Lung (tissue), 12 donors: ENCODE results near the gene ARF1. TPM values are rescaled to one million over a fixed set of nuclear protein-coding genes. Genes with fewer than 3 reads are reported as not detected.

ENCODE experiments used
- ATAC-seq: fragments of 200-7000 bp; cut with Tn5 transposase; one replicate; pipeline ENCODE4 v1.9.1; 2020; ENCODE audit warnings: moderate number of reproducible peaks; ENCODE audit not compliant: insufficient read depth, low FRiP score
- DNase-seq, 3 donors: peaks; one replicate each; pipeline ENCODE4 v3.0.0-alpha.2; 2013 to 2017
- H3K27ac ChIP-seq, 2 donors: one replicate each; pipeline ENCODE4 v1.5.1; 2013; ENCODE audit warnings: mild to moderate bottlenecking in 2 of 2, moderate library complexity in 2 of 2, control low read depth in 1 of 2, inconsistent platforms in 1 of 2, low read depth in 1 of 2, low read length in 1 of 2
- H3K27me3 ChIP-seq, 3 donors: one replicate each; pipeline ENCODE4 v1.5.1; 2013; ENCODE audit warnings: low read length in 2 of 3; ENCODE audit not compliant: control insufficient read depth in 3 of 3, insufficient read depth in 3 of 3
- H3K36me3 ChIP-seq, 4 donors: one replicate each; pipeline ENCODE4 v1.5.1; 2013; ENCODE audit warnings: low read length in 4 of 4, mild to moderate bottlenecking in 1 of 4, moderate library complexity in 1 of 4; ENCODE audit not compliant: control insufficient read depth in 4 of 4, insufficient read depth in 4 of 4
- H3K4me1 ChIP-seq, 5 donors: one replicate each; pipeline ENCODE4 v1.5.1; 2013; ENCODE audit warnings: low read length in 5 of 5, mild to moderate bottlenecking in 2 of 5, moderate library complexity in 1 of 5; ENCODE audit not compliant: control insufficient read depth in 5 of 5, insufficient read depth in 5 of 5
- H3K4me3 ChIP-seq: one replicate; pipeline ENCODE4 v1.5.1; 2013; ENCODE audit warnings: mild to moderate bottlenecking, control low read depth, moderate library complexity
- H3K9ac ChIP-seq, 2 donors: one replicate each; pipeline ENCODE4 v1.5.1; 2013; ENCODE audit warnings: low read length in 2 of 2, control low read depth in 1 of 2; ENCODE audit not compliant: insufficient read depth in 1 of 2
- H3K9me3 ChIP-seq, 4 donors: one replicate each; pipeline ENCODE4 v1.5.1; 2013; ENCODE audit warnings: low read length in 3 of 4, mild to moderate bottlenecking in 1 of 4, moderate library complexity in 1 of 4; ENCODE audit not compliant: control insufficient read depth in 4 of 4, insufficient read depth in 3 of 4
- whole genome bisulfite sequencing, 2 donors: extraction: QIAGEN DNeasy Blood & Tissue Kit; methylation state at CpG; one replicate each; pipeline ENCODE4 v1.1.7; 2013; 5-methylcytosine and 5-hydroxymethylcytosine counted together
- polyA plus RNA-seq, 2 donors: library from polyadenylated mRNA; stranded (reverse); fragments of 200-250 nt; gene quantifications; one replicate each; pipeline ENCODE4 v1.2.1, GENCODE V29; 2013
- total RNA-seq, 2 donors: library from RNA; depleted of rRNA in 1 of 2; stranded (reverse); fragments of >200 nt in 1 of 2; gene quantifications; one replicate each; pipeline ENCODE4 v1.2.1, GENCODE V29; 2014 to 2021
- TF ChIP-seq, protein P1 (sequence below): IDR thresholded peaks from 2 replicates; pipeline ENCODE4 v1.5.1; 2012; ENCODE audit warnings: mild to moderate bottlenecking; ENCODE audit errors: control extremely low read depth, extremely low read depth
- donor health status: control.
- donor health status: control.
- donor health status: Bipolar disorder and iron deficiency.
- donor health status: healthy.
- donor health status: DM: yes; HTN: yes; CAD: no.

The ARF1 gene
- total and polyA plus RNA-seq, 4 donors, result 226 to 713 (median 439) TPM

DNA sequence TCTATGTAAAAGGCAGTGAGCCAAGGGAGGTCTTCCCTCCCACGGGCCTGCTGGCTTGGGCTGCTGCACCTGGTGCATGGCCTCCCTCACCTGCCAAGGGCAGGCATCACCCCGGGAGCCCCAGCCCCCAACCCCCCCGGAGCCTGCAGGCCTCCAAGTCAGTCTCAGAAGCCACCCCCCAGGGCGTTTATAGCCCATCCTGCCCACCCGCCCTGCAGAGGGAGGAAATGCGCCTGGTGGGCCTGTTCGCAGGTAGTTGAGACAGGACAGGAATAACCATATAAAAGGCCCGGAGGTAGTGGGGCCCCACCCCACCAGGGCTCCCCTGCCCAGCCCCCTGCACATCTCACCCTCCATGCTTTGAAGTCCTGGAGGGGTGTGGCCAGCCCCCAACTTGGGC, 18.2 kb upstream of the ARF1 start:
- no peaks in the 10 kb centered on the region for H3K36me3 ChIP-seq
- no peak for DNase-seq
- no peak overlapping the region for H3K27ac ChIP-seq
- peaks cover 0 to 5% (median 0%) of the 10 kb centered on the region in 5 donors for H3K4me1 ChIP-seq
- no peak overlapping the region for H3K9ac ChIP-seq
- H3K27me3 ChIP-seq, result peaks cover 5 to 38% (median 34%) of the 10 kb centered on the region in 3 donors
- H3K4me3 ChIP-seq, result no peak overlapping the region
- WGBS, 2 donors, result 58 to 59% methylated on average over 8 of the region's 8 CpGs
- H3K9me3 ChIP-seq, result peaks cover 0 to 2% (median 0%) of the 10 kb centered on the region in 4 donors
- ATAC-seq, result no peak
- TF ChIP-seq, protein P1, sequence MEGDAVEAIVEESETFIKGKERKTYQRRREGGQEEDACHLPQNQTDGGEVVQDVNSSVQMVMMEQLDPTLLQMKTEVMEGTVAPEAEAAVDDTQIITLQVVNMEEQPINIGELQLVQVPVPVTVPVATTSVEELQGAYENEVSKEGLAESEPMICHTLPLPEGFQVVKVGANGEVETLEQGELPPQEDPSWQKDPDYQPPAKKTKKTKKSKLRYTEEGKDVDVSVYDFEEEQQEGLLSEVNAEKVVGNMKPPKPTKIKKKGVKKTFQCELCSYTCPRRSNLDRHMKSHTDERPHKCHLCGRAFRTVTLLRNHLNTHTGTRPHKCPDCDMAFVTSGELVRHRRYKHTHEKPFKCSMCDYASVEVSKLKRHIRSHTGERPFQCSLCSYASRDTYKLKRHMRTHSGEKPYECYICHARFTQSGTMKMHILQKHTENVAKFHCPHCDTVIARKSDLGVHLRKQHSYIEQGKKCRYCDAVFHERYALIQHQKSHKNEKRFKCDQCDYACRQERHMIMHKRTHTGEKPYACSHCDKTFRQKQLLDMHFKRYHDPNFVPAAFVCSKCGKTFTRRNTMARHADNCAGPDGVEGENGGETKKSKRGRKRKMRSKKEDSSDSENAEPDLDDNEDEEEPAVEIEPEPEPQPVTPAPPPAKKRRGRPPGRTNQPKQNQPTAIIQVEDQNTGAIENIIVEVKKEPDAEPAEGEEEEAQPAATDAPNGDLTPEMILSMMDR, result no peak

DNA sequence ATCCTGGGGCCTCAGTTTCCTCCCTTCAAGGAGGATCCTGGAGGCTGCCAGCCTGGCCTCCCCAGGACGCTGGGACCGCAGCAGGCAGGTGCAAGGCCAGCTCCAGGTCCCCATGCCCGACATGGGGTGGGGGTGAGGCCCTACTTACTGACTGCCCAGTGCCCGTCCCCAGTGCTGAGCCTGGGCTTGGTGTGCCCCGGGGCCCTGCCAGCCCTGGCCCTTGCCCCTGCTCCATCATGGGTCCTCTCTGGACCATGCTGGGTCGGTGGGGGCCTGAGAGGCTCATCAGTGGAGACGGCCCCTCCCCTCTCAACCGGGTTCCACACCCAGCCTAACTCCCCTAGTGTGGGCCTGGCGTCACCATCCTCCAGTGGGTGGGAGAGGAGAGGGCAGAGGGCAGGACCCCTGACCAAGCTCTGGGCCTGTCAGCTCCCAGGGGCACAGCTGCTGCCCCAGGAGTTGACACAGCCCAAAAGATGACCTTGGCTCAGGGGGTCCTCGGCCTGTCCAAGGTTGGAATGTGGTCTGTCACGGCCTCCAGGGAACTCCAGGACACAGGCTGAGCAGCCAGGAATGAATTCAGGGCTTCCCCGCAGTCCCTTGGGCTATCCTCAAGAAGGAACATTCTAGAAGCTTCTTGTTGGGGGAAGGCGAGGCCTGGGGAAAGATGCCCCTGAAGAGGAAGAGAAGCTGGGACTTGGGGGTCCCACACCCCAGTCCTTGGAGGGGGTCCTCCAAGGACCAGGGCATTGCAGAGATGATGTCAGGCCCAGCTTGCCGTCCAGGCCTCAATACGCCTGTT, 17.6 kb upstream of the ARF1 start:
- DNase-seq, result no peak
- no peak for ATAC-seq
- peaks cover 5 to 37% (median 34%) of the 10 kb centered on the region in 3 donors for H3K27me3 ChIP-seq
- peaks cover 0 to 2% (median 0%) of the 10 kb centered on the region in 5 donors for H3K4me1 ChIP-seq
- 76 to 80% methylated on average over 15 of the region's 15 CpGs for WGBS, 2 donors
- no peaks in the 10 kb centered on the region for H3K36me3 ChIP-seq
- TF ChIP-seq, protein P1, result no peak
- H3K4me3 ChIP-seq, result no peak overlapping the region
- no peak overlapping the region for H3K27ac ChIP-seq
- H3K9ac ChIP-seq, result no peak overlapping the region
- peaks cover 0 to 2% (median 0%) of the 10 kb centered on the region in 4 donors for H3K9me3 ChIP-seq

DNA sequence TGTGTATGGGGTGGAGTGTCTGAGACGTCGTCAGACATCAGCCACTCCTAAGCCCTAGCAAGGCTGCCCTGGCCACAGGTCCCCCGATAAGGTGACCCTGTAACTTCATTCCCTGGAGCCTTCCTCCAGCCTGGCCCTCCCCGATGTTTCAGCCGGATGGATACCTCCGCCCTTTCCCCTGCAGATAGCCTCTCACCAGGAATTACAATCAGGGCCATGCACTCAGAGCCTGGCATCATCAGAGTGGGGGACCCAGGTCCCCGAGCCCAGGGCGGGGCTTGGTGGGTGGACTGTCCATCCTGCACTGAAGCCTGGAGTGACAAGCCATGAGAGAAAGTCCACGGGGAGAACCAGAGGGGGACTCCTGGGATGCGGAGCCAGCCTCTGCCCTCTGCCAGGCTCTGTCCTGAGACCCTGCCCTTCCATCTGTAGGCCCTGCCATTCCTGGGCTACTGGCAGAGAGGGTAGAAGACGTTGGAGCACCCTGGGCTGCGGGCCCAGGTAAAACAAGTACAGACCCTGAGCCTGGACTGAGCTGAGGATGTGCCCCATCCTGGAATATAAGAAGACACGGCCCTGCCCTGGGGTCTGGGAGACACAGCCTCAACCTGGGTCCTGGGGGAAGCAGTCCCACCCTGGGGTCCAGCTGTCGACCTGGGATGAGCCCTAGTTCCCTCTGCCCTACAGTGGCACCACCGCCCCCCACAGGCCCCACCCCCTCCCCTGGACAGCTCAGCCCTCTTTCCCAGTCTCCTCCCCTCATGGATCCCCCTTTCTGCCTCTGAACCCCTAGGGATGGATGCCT, 16.8 kb upstream of the ARF1 start:
- no peaks in the 10 kb centered on the region for H3K36me3 ChIP-seq
- H3K27ac ChIP-seq, result no peak overlapping the region
- ATAC-seq (no peak), DNase-seq (no peak)
- peaks cover 0 to under 1% (median 0%) of the 10 kb centered on the region in 5 donors for H3K4me1 ChIP-seq
- H3K4me3 ChIP-seq, result no peak overlapping the region
- peaks cover 0 to 2% (median 0%) of the 10 kb centered on the region in 4 donors for H3K9me3 ChIP-seq
- 72 to 80% methylated on average over 15 of the region's 15 CpGs for WGBS, 2 donors
- peaks cover 5 to 42% (median 37%) of the 10 kb centered on the region in 3 donors for H3K27me3 ChIP-seq
- TF ChIP-seq, protein P1, result no peak
- no peak overlapping the region for H3K9ac ChIP-seq
